Skin of body (tissue), 2 donors: ENCODE measurements around the gene CCDC34. TPM values are rescaled to one million over a fixed set of nuclear protein-coding genes. Genes with fewer than 3 reads are reported as not detected.

ENCODE experiments used
- DNase-seq: peaks from one replicate; lab custom pipeline; 2025; lab: John Stamatoyannopoulos, UW
- total RNA-seq: library from RNA; depleted of rRNA; stranded (reverse); fragments of >200 nt; gene quantifications from one replicate; pipeline ENCODE4 v1.2.3, GENCODE V29; 2014

The CCDC34 gene
- total RNA-seq, 1 donor from 2014 or later: 12.1 TPM

DNA sequence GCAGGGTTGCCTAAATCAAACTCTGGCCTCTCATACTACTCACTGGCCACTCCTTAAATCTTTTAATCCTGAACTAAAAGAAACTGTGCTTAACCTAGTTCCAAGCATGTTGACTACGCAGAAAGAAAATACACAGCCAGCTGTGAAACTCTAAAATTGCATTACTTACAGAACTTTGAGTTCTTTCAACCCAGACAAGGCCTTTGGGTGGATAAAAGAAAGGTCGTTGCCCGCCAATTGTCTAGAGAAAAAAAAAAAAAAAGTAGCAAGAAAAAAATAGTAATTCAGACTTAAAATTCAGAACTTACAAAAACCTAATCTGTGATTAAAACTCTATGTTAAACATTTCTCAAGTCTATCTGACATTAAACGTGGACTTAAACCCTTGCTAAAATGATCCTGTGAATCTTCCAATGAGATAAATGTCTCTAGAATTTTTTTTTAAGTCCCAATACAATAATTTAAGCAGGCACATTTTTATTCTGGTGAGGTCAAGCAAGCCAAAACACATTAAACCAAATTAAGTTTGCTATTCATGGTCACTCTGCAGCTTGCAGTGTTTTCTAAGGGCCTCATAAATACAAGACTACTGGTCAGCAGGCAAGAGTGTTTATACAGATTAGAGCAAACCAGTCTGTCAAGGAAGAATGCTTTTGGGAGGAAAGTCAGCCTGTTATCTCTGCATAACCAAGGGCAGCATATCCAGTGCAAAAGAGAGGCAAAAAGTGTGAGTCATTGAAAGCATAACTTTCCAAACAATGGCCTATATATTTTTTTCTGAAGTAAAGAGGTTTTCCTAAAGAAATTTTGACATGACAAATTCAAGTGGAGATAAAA lies 29.5 kb upstream of the CCDC34 start:
- DNase-seq: no peak

- no peak for DNase-seq
Measured at GRCh38 chr11:27391331-27392015, 28.5 kb upstream of the CCDC34 start.

DNA sequence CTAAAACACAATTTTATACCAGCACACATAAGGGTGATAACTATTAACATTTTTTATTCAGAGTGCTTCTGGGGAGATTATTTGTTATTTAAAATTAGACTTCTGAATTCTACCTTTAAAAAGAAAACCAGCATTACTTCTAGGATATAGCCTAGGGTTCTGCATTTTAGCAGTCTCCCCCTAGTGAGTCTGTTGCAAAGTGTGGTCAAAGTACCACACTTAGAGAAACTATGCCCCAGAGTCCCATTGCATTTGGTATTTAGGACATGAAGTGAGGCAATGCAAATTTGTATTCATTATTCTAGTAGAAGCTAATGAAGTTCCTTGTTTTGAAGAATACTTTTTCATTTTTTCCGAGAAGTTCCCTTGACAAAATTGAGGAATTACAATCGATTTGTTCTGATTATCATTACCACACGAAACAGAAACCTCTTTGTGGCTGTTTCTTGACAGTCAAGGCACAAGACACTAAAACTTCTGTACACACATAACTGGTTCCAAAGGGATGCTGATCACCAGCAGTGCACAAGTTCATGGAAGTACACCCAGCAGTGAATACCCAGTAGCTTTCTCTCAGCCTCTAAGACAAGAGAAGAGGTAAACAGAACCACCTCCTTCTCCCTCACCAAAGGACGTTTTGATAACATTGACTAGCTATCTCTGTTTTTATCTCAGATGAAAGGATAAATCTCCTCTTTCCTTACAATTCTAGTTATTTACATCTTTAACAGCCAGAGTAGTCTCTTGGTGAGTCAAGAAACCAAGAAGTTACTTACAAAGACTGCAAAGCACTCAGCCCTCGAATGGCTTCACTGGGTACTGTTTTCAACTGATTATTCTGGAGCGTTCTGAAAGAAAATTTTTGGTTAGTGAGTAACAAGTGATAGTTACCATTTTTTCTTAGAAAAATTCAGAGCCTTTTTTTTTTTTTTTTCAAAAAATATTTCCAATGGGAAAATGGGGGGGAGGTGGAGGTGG lies 27.6 kb upstream of the CCDC34 start:
- DNase-seq: no peak

DNA sequence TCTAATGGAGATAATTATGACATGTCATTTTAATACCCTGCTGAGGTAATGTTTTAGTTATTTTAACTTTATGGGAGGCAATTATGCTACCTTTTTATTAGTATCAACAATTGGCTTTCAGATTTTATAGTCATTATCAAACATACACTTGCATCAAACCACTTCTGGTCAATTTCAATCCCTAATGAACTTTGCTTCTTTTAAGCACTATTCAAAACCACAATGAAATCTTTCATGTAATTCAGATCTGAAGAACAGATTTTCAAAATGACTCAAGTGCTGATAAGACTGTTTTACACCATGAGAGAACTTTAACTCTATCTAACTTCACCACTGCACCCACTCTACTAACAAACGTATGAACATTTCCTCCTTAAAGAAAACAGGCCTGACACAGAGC lies 25.9 kb upstream of the CCDC34 start:
- DNase-seq: no peak

GRCh38 chr11:27388001-27388400 lies 25.0 kb upstream of the CCDC34 start:
- DNase-seq: no peak

DNA sequence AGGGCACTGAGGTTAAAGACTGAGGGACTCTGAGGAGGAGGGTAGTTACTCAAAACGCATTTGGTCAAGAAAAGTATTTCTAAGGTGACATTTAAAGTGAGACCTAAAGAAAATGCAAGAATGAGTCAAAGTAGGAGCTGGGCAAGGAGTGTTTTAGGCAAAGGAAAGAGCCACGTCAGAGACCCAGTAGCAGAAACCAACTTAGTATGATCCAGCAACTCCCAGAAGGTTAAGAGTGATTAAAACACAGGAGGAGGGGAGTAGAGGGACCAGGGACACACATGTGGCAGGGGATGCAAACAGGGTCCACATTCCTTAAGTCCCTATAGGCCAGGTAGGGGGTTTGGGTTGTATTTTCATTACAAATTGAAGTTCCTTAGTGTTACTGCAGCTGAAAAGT lies 24.3 kb upstream of the CCDC34 start:
- DNase-seq: no peak

DNA sequence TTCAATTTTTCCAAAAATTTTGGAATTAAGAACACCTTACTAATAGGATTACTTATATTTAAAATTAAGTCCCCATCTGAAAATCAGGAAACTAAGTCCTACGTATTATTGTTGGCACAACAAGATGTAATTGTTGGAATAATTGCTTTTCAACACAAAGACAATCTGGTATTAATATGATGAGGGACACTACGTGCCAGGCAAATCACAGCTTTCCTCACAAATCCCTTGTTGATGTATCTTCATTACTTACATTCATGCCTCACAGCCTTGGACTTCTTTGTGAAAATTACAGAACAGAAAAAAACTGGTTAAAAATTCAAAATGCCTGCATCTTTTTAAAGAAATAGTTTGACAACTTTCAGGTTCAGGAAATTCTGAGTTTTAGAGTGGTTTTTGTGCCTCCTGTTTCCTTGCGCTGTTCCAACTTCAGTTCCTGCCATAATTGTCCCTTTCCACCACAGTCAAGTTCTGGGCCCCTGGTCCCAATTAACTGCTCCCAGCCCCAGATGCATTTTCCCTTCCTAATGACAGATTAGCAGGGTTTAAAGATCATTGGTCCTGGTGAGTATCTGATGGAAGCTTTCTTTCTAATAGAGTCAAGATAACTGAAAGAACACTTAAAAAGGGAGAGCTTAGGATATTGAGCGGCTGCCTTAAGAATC lies 23.3 kb upstream of the CCDC34 start:
- no peak for DNase-seq

GRCh38 chr11:27385245-27385644 lies 22.2 kb upstream of the CCDC34 start:
- no peak for DNase-seq

GRCh38 chr11:27384227-27384626 lies 21.2 kb upstream of the CCDC34 start:
- no peak for DNase-seq

DNA sequence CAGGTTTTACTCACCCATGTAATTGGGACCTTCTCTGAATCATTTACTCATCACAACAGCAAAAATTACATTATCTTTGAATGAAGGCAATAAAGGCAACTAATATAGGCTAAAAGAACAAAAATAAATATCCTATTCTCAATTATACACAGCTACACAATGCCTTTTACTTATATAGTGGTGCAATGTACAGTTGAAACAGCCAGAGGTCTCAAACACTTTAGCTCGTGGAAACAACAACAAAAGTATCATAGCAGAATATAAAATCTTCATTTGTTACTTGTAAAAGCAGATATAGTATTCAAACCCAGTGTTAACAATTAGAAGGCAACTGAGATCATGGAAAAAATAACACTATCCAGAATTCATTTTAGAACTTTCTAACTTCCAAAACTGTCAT lies 20.6 kb upstream of the CCDC34 start:
- no peak for DNase-seq

DNA sequence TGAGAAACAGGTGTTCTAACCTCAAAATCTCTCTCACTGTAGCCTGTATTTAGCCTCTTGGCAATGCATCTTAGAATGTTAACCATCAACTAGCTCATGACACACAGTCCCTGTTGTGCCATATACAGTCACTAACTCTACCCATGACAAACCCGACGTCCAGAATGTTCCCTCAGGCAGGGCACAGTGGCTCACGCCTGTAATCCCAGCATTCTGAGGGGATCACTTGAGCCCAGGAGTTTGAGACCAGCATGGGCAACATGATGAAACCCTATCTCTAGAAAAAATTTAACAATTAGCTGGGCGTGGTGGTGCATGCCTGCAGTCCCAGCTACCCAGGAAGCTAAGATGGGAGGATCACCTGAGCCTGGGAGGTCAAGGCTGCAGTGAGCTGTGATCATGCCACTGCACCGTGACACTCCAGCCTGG lies 18.2 kb upstream of the CCDC34 start:
- DNase-seq: no peak

- DNase-seq: no peak
Measured at GRCh38 chr11:27380771-27381170, 17.8 kb upstream of the CCDC34 start.

DNA sequence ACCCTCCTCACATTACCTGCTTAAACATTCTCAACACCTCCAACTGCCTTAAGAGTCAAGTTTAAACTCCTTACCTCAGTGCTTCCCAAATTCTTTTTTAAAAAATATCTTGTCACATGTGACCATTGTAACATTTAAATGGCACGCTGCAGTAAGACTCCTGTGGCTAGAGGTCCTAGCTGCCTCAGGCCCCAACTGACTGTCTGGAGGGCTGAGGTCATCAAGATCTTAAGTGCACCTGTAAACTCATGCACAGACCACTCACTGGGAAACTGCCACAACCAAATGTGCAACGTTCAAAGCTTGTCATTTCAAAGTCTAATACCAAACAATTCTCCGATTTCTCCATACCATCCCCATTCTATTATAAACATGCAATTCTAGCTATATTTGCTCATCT lies 16.4 kb upstream of the CCDC34 start:
- no peak for DNase-seq

DNA sequence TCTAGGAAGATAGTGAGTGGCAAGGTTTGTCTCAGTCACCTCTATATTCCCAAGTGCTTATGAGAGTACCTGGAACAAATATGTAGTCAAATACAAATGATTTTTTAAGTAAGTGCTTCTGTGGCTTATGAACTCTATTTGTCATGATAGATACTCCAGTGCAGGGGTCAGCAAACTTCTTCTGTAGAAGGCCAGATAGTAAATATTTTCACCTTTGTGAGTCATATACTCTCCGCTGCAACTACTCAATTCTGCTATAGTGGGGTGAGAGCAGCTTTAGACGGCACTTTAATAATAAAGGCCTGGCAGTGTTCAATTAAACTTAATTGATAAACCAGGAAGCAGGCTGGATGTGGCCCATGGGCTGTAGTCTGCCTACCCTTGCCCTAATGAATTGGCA lies 12.4 kb upstream of the CCDC34 start:
- DNase-seq: no peak

DNA sequence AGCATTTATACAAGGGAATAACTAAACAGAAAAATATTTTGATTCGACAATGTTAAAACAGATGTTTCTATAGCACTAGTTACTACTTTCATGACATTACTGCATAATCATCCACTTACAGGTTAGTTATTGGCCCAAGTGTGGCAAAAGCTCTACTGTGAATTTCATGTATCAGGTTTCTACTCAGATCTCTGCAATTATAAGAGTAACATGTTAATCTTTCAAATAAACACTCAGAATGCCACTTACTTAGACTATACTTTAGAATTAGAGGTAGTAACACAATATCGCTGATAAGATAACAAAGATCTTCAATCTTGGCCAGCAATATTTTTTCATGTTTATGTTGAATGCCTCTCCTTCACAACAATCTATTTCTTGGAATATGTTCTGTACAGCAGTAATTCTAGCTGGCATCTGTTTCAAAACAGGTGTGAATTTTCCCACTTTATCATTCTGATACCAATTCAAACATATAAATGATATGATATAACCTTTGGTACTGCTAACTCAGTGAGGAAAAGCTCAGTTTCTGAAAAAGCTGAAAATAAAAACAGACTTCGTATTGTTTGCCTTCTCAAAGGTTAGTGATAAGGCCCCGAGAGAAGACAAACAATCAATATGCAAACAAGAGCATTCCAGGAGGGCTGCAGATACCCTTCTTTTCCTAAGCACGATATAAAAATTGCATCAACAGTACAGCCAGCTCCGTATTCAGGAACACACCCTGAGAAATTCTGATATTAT lies 11.0 kb upstream of the CCDC34 start:
- DNase-seq: no peak

- no peak for DNase-seq
Measured at GRCh38 chr11:27373392-27373791, 10.4 kb upstream of the CCDC34 start.

- DNase-seq: no peak
Measured at GRCh38 chr11:27372164-27372563, 9.1 kb upstream of the CCDC34 start.

GRCh38 chr11:27371489-27371888 lies 8.5 kb upstream of the CCDC34 start:
- DNase-seq: no peak

GRCh38 chr11:27370374-27370773 lies 7.4 kb upstream of the CCDC34 start:
- no peak for DNase-seq

DNA sequence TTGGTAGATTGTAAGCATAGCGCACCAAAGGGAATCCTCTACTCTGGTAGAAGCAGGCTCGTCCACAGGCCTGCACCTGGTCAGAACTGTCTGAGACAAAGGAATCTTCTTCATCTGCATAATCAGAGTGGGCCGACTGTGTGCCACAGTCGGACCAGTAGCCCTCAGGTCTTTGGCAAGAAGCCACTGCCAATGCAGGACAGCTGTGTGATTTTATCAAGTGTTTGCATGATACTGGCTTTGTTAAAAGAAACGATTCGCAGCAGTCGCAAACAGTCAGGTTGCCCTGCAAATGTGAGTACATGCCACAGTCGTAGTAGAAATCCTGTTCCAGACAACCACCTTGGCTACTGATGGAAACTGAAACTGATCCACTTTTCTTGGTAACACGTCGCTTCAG lies 4.9 kb upstream of the CCDC34 start:
- DNase-seq: no peak
